ENCODE data around the gene RBM17. TPM values are rescaled to one million over a fixed set of nuclear protein-coding genes. Genes with fewer than 3 reads are reported as not detected.
A peak's percentile ranks its signal among the peaks of the same experiment; 100 is the strongest.

Gene RBM17
- total and polyA plus RNA-seq, 2 of the 4 experiments (the other 2 are of a cell fraction), result 24.6 to 56.7 TPM

- Histone ChIP-seq H3K4me3 (ENCODE audit: insufficient read depth, low read depth, low read length) (no peak overlapping the region), H2AFZ (replicated peaks; ENCODE audit: low read length, poor library complexity) (no peak overlapping the region), H4K5ac (ENCODE audit: low read depth, low read length) (no peak overlapping the region), H4K20me1 (ENCODE audit: insufficient read depth, low read length) (peaks cover 65% of the 10 kb centered on the region), H3K4ac (ENCODE audit: low read depth, low read length) (no peak overlapping the region), H3K14ac (replicated peaks; ENCODE audit: low read depth, low read length) (no peak overlapping the region), H3K9ac (ENCODE audit: low read depth, low read length) (no peak overlapping the region), H3K4me1 (ENCODE audit: control insufficient read depth, insufficient read depth, low read length) (peaks cover 11% of the 10 kb centered on the region), H2AK9ac (replicated peaks; ENCODE audit: low read depth, low read length, poor library complexity) (no peak overlapping the region), H3K79me1 (ENCODE audit: low read depth in 1 of 2, low read length in 2 of 2) (peaks cover 5 to 48% of the 10 kb centered on the region in 2 experiments), H3K9me1 (ENCODE audit: insufficient read depth, low read length) (peaks cover 9% of the 10 kb centered on the region), H3K56ac (ENCODE audit: extremely low read depth, insufficient read depth, low read length) (no peak overlapping the region), H3K23ac (ENCODE audit: low read depth, low read length) (peak overlapping the region; percentile 56), H2BK120ac (ENCODE audit: low read depth, low read length) (no peak overlapping the region), H4K8ac (ENCODE audit: low read depth in 2 of 2, low read length in 2 of 2) (no peak overlapping the region), H2AK5ac (ENCODE audit: low read depth, low read length) (no peak overlapping the region), H3K18ac (ENCODE audit: low read depth, low read length) (no peak overlapping the region), H3K4me2 (ENCODE audit: low read depth, low read length) (no peak overlapping the region; the same call in 1 of the 2 replicates), H4K91ac (ENCODE audit: insufficient read depth, low read depth, low read length) (no peak overlapping the region), H3K36me3 (ENCODE audit: control insufficient read depth, insufficient read depth, low read length) (no peaks in the 10 kb centered on the region), H3K9me3 (ENCODE audit: control insufficient read depth, insufficient read depth, low read length) (no peaks in the 10 kb centered on the region), H3K27ac (ENCODE audit: insufficient read depth, low read length) (no peak overlapping the region), H2BK20ac (ENCODE audit: low read depth, low read length) (no peak overlapping the region), H3K27me3 (ENCODE audit: control insufficient read depth, insufficient read depth, low read length) (no peaks in the 10 kb centered on the region), H2BK15ac (ENCODE audit: low read depth, low read length) (no peak overlapping the region), H2BK5ac (ENCODE audit: low read depth, low read length, poor library complexity, severe bottlenecking) (no peak overlapping the region)
- TF ChIP-seq RCOR1 (IDR thresholded peaks at IDR 0.05; ENCODE audit: insufficient replicate concordance, low read length) (no peak), BHLHE40 (IDR thresholded peaks at IDR 0.05; ENCODE audit: low read depth, low read length) (no peak), ELK1 (IDR thresholded peaks at IDR 0.05; ENCODE audit: borderline replicate concordance, low read depth, low read length) (no peak)
- TF ChIP-seq, protein P1, sequence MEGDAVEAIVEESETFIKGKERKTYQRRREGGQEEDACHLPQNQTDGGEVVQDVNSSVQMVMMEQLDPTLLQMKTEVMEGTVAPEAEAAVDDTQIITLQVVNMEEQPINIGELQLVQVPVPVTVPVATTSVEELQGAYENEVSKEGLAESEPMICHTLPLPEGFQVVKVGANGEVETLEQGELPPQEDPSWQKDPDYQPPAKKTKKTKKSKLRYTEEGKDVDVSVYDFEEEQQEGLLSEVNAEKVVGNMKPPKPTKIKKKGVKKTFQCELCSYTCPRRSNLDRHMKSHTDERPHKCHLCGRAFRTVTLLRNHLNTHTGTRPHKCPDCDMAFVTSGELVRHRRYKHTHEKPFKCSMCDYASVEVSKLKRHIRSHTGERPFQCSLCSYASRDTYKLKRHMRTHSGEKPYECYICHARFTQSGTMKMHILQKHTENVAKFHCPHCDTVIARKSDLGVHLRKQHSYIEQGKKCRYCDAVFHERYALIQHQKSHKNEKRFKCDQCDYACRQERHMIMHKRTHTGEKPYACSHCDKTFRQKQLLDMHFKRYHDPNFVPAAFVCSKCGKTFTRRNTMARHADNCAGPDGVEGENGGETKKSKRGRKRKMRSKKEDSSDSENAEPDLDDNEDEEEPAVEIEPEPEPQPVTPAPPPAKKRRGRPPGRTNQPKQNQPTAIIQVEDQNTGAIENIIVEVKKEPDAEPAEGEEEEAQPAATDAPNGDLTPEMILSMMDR (conservative IDR thresholded peaks at IDR 0.05; ENCODE audit: low read depth, low read length), result no peak
- DNase-seq, result no peak
- ChIA-PET CTCF (interaction anchor here (0.7 kb wide), 1 partner anchor 115 kb away, joined by 3 read pairs; no protein-coding TSS in a partner anchor), POLR2A (ENCODE audit: unreplicated experiment) (no interaction called here)
- 100% methylated on average over 1 of the region's 1 CpG; no CpG with 5 or more reads in 1 of the 2 experiments for WGBS, 2 experiments (ENCODE audit: extremely low coverage in 2 of 2, insufficient read length in 1 of 2)
- dilution Hi-C loops (cut with HindIII; ENCODE audit: low sequenced_read_pairs, unreplicated experiment) (no loop called here), intact Hi-C loops (cut with micrococcal nuclease) (no loop called here), in situ Hi-C loops (cut with MboI; ENCODE audit: low sequenced_read_pairs) (no loop called here)
- no TSS peak for BruUV-seq (replicated peaks)
- ATAC-seq (ENCODE audit: low read depth), result no peak
Observed at GRCh38 chr10:6091630-6092029, 2.8 kb downstream of the RBM17 start.

Measured in IMR-90 (cell line).